H9 (cell line): Measurements from ENCODE around the gene MYCBP2. TPM values are rescaled to one million over a fixed set of nuclear protein-coding genes. Genes with fewer than 3 reads are reported as not detected.

ENCODE experiments used
- DNase-seq: peaks from one replicate; pipeline ENCODE4 v3.0.0-alpha.2; 2017
- H2AFZ ChIP-seq: one replicate; pipeline ENCODE4 v1.6.1; 2013; ENCODE audit warnings: mild to moderate bottlenecking, low read length, control low read depth, moderate library complexity
- H2AK5ac ChIP-seq: 2 replicates; pipeline ENCODE4 v1.6.1; 2013; ENCODE audit warnings: low read length, control low read depth, mixed read lengths; ENCODE audit not compliant: insufficient read length
- H2BK120ac ChIP-seq: one replicate; pipeline ENCODE4 v1.6.1; 2013; ENCODE audit warnings: low read depth, mild to moderate bottlenecking, low read length, control low read depth, inconsistent platforms; ENCODE audit not compliant: poor library complexity, severe bottlenecking
- H2BK12ac ChIP-seq: 2 replicates; pipeline ENCODE4 v1.6.1; 2013; ENCODE audit warnings: low read length, control low read depth, mixed read lengths, low read depth; ENCODE audit not compliant: insufficient read length
- H2BK15ac ChIP-seq: 2 replicates; pipeline ENCODE4 v1.6.1; 2013; ENCODE audit warnings: low read depth, low read length, control low read depth
- H2BK20ac ChIP-seq: one replicate; pipeline ENCODE4 v1.6.1; 2013; ENCODE audit warnings: low read depth, mild to moderate bottlenecking, low read length, control low read depth, inconsistent platforms; ENCODE audit not compliant: poor library complexity, severe bottlenecking
- H2BK5ac ChIP-seq: 2 replicates; pipeline ENCODE4 v1.6.1; 2013; ENCODE audit warnings: low read length, control low read depth, mixed read lengths; ENCODE audit not compliant: insufficient read length
- H3K14ac ChIP-seq: 2 replicates; pipeline ENCODE4 v1.6.1; 2013; ENCODE audit warnings: low read length, control low read depth; ENCODE audit not compliant: insufficient read depth
- H3K18ac ChIP-seq: 2 replicates; pipeline ENCODE4 v1.6.1; 2013; ENCODE audit warnings: low read depth, mild to moderate bottlenecking, mixed read lengths, low read length, control low read depth; ENCODE audit not compliant: insufficient read length
- H3K23ac ChIP-seq: 2 replicates; pipeline ENCODE4 v1.6.1; 2013; ENCODE audit warnings: low read length, control low read depth, mixed read lengths, low read depth; ENCODE audit not compliant: insufficient read length
- H3K23me2 ChIP-seq: 2 replicates; pipeline ENCODE4 v1.6.1; 2013; ENCODE audit warnings: low read depth, mild to moderate bottlenecking, mixed read lengths, low read length, control low read depth; ENCODE audit not compliant: insufficient read length, poor library complexity, severe bottlenecking
- H3K27ac ChIP-seq: 2 replicates; pipeline ENCODE4 v1.5.1; 2013; ENCODE audit warnings: low read length, control low read depth, mixed read lengths, low read depth; ENCODE audit not compliant: insufficient read length
- H3K27me3 ChIP-seq: 2 replicates; pipeline ENCODE4 v1.6.1; 2013; ENCODE audit warnings: low read length, control low read depth, inconsistent platforms; ENCODE audit not compliant: insufficient read depth
- H3K4ac ChIP-seq: 2 replicates; pipeline ENCODE4 v1.6.1; 2013; ENCODE audit warnings: low read depth, mild to moderate bottlenecking, control low read depth, inconsistent platforms, low read length, moderate library complexity
- H3K4me1 ChIP-seq: 2 replicates; pipeline ENCODE4 v1.6.1; 2013; ENCODE audit warnings: low read length, control low read depth, inconsistent platforms; ENCODE audit not compliant: insufficient read depth
- H3K4me2 ChIP-seq: 2 replicates; pipeline ENCODE4 v1.6.1; 2013; ENCODE audit warnings: low read length, control low read depth, mixed read lengths; ENCODE audit not compliant: insufficient read length, insufficient read depth
- H3K56ac ChIP-seq: 2 replicates; pipeline ENCODE4 v1.6.1; 2013; ENCODE audit warnings: low read depth, mild to moderate bottlenecking, mixed read lengths, low read length, control low read depth; ENCODE audit not compliant: insufficient read length
- H3K79me1 ChIP-seq: 2 replicates; pipeline ENCODE4 v1.6.1; 2013; ENCODE audit warnings: low read depth, mild to moderate bottlenecking, moderate library complexity, low read length, control low read depth, inconsistent platforms; ENCODE audit not compliant: insufficient read depth, poor library complexity, severe bottlenecking
- H3K79me2 ChIP-seq: 2 replicates; pipeline ENCODE4 v1.6.1; 2013; ENCODE audit warnings: low read length, control low read depth, inconsistent platforms; ENCODE audit not compliant: insufficient read depth
- H3K9ac ChIP-seq: 2 replicates; pipeline ENCODE4 v1.6.1; 2013; ENCODE audit warnings: low read length, control low read depth, mixed read lengths; ENCODE audit not compliant: insufficient read length; ENCODE audit errors: extremely low read depth
- H3K9me3 ChIP-seq: one replicate; pipeline ENCODE4 v1.6.1; 2013; ENCODE audit warnings: low read depth, low read length, inconsistent platforms; ENCODE audit not compliant: control insufficient read depth
- H3T11ph ChIP-seq: one replicate; pipeline ENCODE4 v1.6.1; 2013; ENCODE audit warnings: mild to moderate bottlenecking, low read length, control low read depth, inconsistent platforms
- H4K20me1 ChIP-seq: one replicate; pipeline ENCODE4 v1.6.1; 2013; ENCODE audit not compliant: control insufficient read depth, insufficient read length, insufficient read depth
- H4K5ac ChIP-seq: 2 replicates; pipeline ENCODE4 v1.6.1; 2013; ENCODE audit warnings: low read depth, mild to moderate bottlenecking, mixed read lengths, low read length, control low read depth; ENCODE audit not compliant: insufficient read length
- H4K8ac ChIP-seq: replicated peaks from 2 replicates; pipeline ENCODE4 v1.6.1; 2013; ENCODE audit warnings: low read length, control low read depth, mixed read lengths, low read depth; ENCODE audit not compliant: insufficient read length
- H4K91ac ChIP-seq: 2 replicates; pipeline ENCODE4 v1.6.1; 2013; ENCODE audit warnings: low read depth, mild to moderate bottlenecking, moderate library complexity, mixed read lengths, low read length, control low read depth; ENCODE audit not compliant: insufficient read length
- H3K27ac Mint-ChIP-seq, 3 experiments: 2 replicates in 2 of 3; 3 replicates in 1 of 3; pipeline ENCODE4 v1.8.0; 2020 to 2021; ENCODE audit warnings: mixed read lengths in 3 of 3, mild to moderate bottlenecking in 1 of 3, moderate library complexity in 1 of 3
- H3K27me3 Mint-ChIP-seq: 2 replicates; pipeline ENCODE4 v1.8.0; 2021; ENCODE audit warnings: low read depth, mild to moderate bottlenecking, moderate library complexity, mixed read lengths
- H3K36me3 Mint-ChIP-seq, 3 experiments: 2 replicates in 2 of 3; 3 replicates in 1 of 3; pipeline ENCODE4 v1.8.0; 2020 to 2021; ENCODE audit warnings: low read depth in 3 of 3, mixed read lengths in 3 of 3; ENCODE audit not compliant: insufficient read depth in 1 of 3
- H3K4me1 Mint-ChIP-seq, 2 experiments: 2 replicates each; pipeline ENCODE4 v1.8.0; 2020; ENCODE audit warnings: mixed read lengths in 2 of 2
- H3K4me3 Mint-ChIP-seq, 2 experiments: 2 replicates in 1 of 2; 3 replicates in 1 of 2; pipeline ENCODE4 v1.8.0; 2020 to 2021; ENCODE audit warnings: mild to moderate bottlenecking in 2 of 2, mixed read lengths in 2 of 2, moderate library complexity in 1 of 2
- H3K9me3 Mint-ChIP-seq, 2 experiments: 2 replicates in 1 of 2; 3 replicates in 1 of 2; pipeline ENCODE4 v1.8.0; 2020; ENCODE audit warnings: mild to moderate bottlenecking in 2 of 2, mixed read lengths in 2 of 2, moderate library complexity in 1 of 2
- WGBS: extraction: QIAGEN DNeasy Blood & Tissue Kit; methylation state at CpG from one replicate; pipeline ENCODE4 v1.1.7; 2013; ENCODE audit warnings: missing lambda C conversion rate, low lambda C conversion rate, mixed read lengths; ENCODE audit not compliant: insufficient read length; ENCODE audit errors: extremely low coverage; 5-methylcytosine and 5-hydroxymethylcytosine counted together
- total RNA-seq: library from RNA; stranded (reverse); gene quantifications from 2 replicates; pipeline ENCODE4 v1.2.1, GENCODE V29; 2021
- TF ChIP-seq, protein P1 (sequence below): fragments of 200-600 bp; sonication (generic); conservative IDR thresholded peaks from 3 replicates; pipeline ENCODE4 v1.8.0; 2021; ENCODE audit warnings: antibody characterized with exemption, mild to moderate bottlenecking

Gene MYCBP2
- total RNA-seq, 1 experiment from 2014 or later = 32.0 TPM

DNA sequence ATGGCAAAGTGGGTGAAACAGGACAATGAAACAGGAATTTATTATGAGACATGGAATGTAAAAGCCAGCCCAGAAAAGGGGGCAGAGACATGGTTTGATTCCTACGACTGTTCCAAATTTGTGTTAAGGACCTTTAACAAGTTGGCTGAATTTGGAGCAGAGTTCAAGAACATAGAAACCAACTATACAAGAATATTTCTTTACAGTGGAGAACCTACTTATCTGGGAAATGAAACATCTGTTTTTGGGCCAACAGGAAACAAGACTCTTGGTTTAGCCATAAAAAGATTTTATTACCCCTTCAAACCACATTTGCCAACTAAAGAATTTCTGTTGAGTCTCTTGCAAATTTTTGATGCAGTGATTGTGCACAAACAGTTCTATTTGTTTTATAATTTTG lies 326.4 kb downstream of the MYCBP2 start:
- H3K36me3 Mint-ChIP-seq = peaks cover 2 to 37% (median 32%) of the 10 kb centered on the region in 3 experiments; a peak in 5 of 7 replicates
- no peak for DNase-seq
- Histone ChIP-seq H3T11ph (no peak overlapping the region), H2AFZ (no peak overlapping the region), H3K14ac (no peak overlapping the region), H3K79me1 (no peaks in the 10 kb centered on the region), H3K56ac (no peak overlapping the region), H3K27ac (no peak overlapping the region), H2BK5ac (no peak overlapping the region), H3K9ac (no peak overlapping the region), H3K27me3 (no peaks in the 10 kb centered on the region), H4K20me1 (no peaks in the 10 kb centered on the region), H2BK12ac (no peak overlapping the region), H3K79me2 (no peaks in the 10 kb centered on the region), H3K4ac (no peak overlapping the region), H3K4me1 (no peaks in the 10 kb centered on the region), H4K91ac (no peak overlapping the region), H4K5ac (no peak overlapping the region), H3K23ac (no peak overlapping the region), H3K9me3 (no peaks in the 10 kb centered on the region), H2BK20ac (no peak overlapping the region), H2BK120ac (no peak overlapping the region), H3K4me2 (no peak overlapping the region), H3K23me2 (no peaks in the 10 kb centered on the region), H3K18ac (no peak overlapping the region), H4K8ac (no peak overlapping the region), H2BK15ac (no peak overlapping the region), H2AK5ac (no peak overlapping the region)
- H3K9me3 Mint-ChIP-seq = no peaks in the 10 kb centered on the region
- no peaks in the 10 kb centered on the region for H3K4me1 Mint-ChIP-seq
- TF ChIP-seq, protein P1, sequence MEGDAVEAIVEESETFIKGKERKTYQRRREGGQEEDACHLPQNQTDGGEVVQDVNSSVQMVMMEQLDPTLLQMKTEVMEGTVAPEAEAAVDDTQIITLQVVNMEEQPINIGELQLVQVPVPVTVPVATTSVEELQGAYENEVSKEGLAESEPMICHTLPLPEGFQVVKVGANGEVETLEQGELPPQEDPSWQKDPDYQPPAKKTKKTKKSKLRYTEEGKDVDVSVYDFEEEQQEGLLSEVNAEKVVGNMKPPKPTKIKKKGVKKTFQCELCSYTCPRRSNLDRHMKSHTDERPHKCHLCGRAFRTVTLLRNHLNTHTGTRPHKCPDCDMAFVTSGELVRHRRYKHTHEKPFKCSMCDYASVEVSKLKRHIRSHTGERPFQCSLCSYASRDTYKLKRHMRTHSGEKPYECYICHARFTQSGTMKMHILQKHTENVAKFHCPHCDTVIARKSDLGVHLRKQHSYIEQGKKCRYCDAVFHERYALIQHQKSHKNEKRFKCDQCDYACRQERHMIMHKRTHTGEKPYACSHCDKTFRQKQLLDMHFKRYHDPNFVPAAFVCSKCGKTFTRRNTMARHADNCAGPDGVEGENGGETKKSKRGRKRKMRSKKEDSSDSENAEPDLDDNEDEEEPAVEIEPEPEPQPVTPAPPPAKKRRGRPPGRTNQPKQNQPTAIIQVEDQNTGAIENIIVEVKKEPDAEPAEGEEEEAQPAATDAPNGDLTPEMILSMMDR = no peak
- no peak overlapping the region for H3K27ac Mint-ChIP-seq
- no peaks in the 10 kb centered on the region for H3K27me3 Mint-ChIP-seq
- H3K4me3 Mint-ChIP-seq = no peak overlapping the region
- no CpG with 5 or more reads among the region's 1 CpG for WGBS

Other genes with a start within 250 kb of the MYCBP2 start
- not detected in 2 replicates for gene SCEL, start 208.6 kb upstream of the MYCBP2 start, total RNA-seq